Kidney epithelial cell (primary cell): ENCODE measurements around the gene ADD1. TPM values are rescaled to one million over a fixed set of nuclear protein-coding genes. Genes with fewer than 3 reads are reported as not detected.
"Not testable (repeated sequence)": the region's sequence is repeated elsewhere in the genome, so short reads cannot be mapped to it uniquely, and the experiment has no call there.

Experiments
- DNase-seq: peaks from one replicate; pipeline ENCODE4 v3.0.0-alpha.2; 2010; ENCODE audit warnings: low read depth
- H3K27me3 ChIP-seq: 2 replicates; pipeline ENCODE4 v1.6.0; 2011; ENCODE audit warnings: low read length; ENCODE audit not compliant: control insufficient read depth, insufficient read depth
- H3K36me3 ChIP-seq: 2 replicates; pipeline ENCODE4 v1.5.1; 2011; ENCODE audit warnings: low read length; ENCODE audit not compliant: control insufficient read depth, insufficient read depth
- H3K4me3 ChIP-seq: 2 replicates; pipeline ENCODE4 v1.5.1; 2011; ENCODE audit warnings: low read depth, mild to moderate bottlenecking, control low read depth, low read length
- total RNA-seq: library from RNA; depleted of rRNA; stranded (reverse); fragments of >200 nt; gene quantifications from 2 replicates; pipeline ENCODE4 v1.2.3, GENCODE V29; 2015
- TF ChIP-seq, protein P1 (sequence below): IDR thresholded peaks from 2 replicates; pipeline ENCODE4 v1.5.1; 2011; ENCODE audit warnings: mild to moderate bottlenecking, moderate library complexity, low read length, control low read depth, inconsistent platforms; ENCODE audit not compliant: insufficient read depth, poor library complexity, severe bottlenecking

Gene ADD1
- total RNA-seq, 1 donor from 2014 or later = 132 TPM

GRCh38 chr4:2922453-2923101 lies 78.9 kb downstream of the ADD1 start:
- not testable (repeated sequence) for DNase-seq, H3K4me3 ChIP-seq, H3K36me3 ChIP-seq, H3K27me3 ChIP-seq

- no peaks in the 10 kb centered on the region for H3K27me3 ChIP-seq
- no peak overlapping the region for H3K4me3 ChIP-seq
- DNase-seq = no peak
- TF ChIP-seq, protein P1, sequence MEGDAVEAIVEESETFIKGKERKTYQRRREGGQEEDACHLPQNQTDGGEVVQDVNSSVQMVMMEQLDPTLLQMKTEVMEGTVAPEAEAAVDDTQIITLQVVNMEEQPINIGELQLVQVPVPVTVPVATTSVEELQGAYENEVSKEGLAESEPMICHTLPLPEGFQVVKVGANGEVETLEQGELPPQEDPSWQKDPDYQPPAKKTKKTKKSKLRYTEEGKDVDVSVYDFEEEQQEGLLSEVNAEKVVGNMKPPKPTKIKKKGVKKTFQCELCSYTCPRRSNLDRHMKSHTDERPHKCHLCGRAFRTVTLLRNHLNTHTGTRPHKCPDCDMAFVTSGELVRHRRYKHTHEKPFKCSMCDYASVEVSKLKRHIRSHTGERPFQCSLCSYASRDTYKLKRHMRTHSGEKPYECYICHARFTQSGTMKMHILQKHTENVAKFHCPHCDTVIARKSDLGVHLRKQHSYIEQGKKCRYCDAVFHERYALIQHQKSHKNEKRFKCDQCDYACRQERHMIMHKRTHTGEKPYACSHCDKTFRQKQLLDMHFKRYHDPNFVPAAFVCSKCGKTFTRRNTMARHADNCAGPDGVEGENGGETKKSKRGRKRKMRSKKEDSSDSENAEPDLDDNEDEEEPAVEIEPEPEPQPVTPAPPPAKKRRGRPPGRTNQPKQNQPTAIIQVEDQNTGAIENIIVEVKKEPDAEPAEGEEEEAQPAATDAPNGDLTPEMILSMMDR = no peak
- H3K36me3 ChIP-seq = no peaks in the 10 kb centered on the region
Observed at GRCh38 chr4:2923141-2923551, 79.5 kb downstream of the ADD1 start.

- TF ChIP-seq, protein P1 = no peak
- H3K27me3 ChIP-seq = no peaks in the 10 kb centered on the region
- no peak for DNase-seq
- no peaks in the 10 kb centered on the region for H3K36me3 ChIP-seq
- no peak overlapping the region for H3K4me3 ChIP-seq
Observed at GRCh38 chr4:2923668-2924173, 80.1 kb downstream of the ADD1 start.

- no peaks in the 10 kb centered on the region for H3K36me3 ChIP-seq
Observed at GRCh38 chr4:2924286-2924685, 80.6 kb downstream of the ADD1 start.

DNA sequence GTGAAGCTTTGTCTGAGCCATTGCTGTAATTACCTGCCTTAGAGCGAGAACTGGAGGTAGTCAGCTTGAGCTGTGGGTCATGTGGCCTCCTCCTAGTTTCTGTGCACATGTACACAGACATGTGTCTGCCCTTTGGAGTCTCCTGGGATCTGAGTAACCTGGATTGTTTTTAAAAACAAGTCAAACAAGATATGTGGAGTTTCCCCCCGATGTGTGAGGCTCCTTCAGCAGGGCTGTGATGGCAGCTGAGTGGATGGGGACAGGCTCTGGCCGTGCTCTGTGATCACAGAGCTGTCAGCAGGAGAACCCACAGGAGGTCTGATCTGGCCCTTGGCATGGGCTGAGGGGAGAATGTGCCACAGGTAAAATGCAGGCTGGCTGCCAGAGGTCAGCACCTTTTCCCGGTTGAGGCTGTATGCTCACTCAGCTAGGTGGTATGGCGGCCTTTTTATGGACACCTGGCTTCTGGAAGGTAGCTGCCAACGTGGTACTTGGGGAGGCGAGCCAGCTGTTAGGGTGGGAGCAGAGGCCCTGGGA lies 81.2 kb downstream of the ADD1 start:
- no peaks in the 10 kb centered on the region for H3K36me3 ChIP-seq
- H3K4me3 ChIP-seq = no peak overlapping the region
- TF ChIP-seq, protein P1 = no peak
- no peak for DNase-seq
- H3K27me3 ChIP-seq = no peaks in the 10 kb centered on the region

More at GRCh38 chr4:2924286-2924685, 80.6 kb downstream of the ADD1 start:
- no peak overlapping the region for H3K4me3 ChIP-seq
- TF ChIP-seq, protein P1 = no peak
- no peak for DNase-seq
- H3K27me3 ChIP-seq = no peaks in the 10 kb centered on the region

DNA sequence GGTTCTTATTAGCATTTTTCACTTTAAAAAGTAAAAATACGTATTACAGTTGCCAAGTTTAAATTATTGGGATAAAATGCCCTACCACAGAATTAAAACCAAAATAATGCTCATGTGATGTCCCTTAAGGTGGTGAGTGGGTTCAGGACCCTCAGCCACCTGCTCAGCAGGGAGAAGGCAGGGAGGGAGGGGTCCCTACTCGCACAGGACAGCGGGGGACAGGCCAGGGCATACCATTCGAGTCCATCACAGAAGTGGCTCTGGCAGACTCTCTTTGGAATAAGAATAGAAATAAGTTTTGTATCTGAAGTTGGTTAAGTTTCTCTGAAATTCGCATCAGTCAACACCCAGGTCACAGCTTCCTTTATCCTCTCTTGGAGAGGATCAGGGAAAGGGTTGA lies 81.9 kb downstream of the ADD1 start:
- H3K27me3 ChIP-seq = no peaks in the 10 kb centered on the region
- H3K36me3 ChIP-seq = no peaks in the 10 kb centered on the region
- TF ChIP-seq, protein P1 = no peak
- DNase-seq = no peak
- H3K4me3 ChIP-seq = no peak overlapping the region
